SK-N-SH (cell line): ENCODE results near the gene MYF6. TPM values are rescaled to one million over a fixed set of nuclear protein-coding genes. Genes with fewer than 3 reads are reported as not detected.

Experiments used
- CTCF ChIA-PET: fragments of 300-600, 350-600 bp; formaldehyde crosslinking; extraction: SDS; loops from one replicate; lab custom pipeline; 2021; lab: Yijun Ruan, JAX
- POLR2A ChIA-PET: fragments of 350-600 bp; sonication (Branson Sonifier 250); formaldehyde crosslinking; extraction: SDS; loops from one replicate; lab custom pipeline; 2020; ENCODE audit warnings: antibody characterized with exemption, inconsistent platforms; lab: Yijun Ruan, JAX
- DNase-seq: peaks from one replicate; pipeline ENCODE4 v3.0.0; 2012
- H2AFZ ChIP-seq: fragments of 200-600 bp; sonication (generic); 2 replicates; pipeline ENCODE4 v1.8.1; 2016; ENCODE audit warnings: antibody characterized with exemption, mild to moderate bottlenecking, low read depth
- H3F3A ChIP-seq: fragments of 200-600 bp; sonication (generic); replicated peaks from 2 replicates; pipeline ENCODE3; 2016; ENCODE audit warnings: antibody characterized with exemption, mild to moderate bottlenecking; ENCODE audit not compliant: insufficient read depth
- H3K27ac ChIP-seq, 2 experiments: fragments of 200-500 bp in 1 of 2; fragments of 200-600 bp in 1 of 2; sonication (Bioruptor generic) in 1 of 2; sonication (generic), shearing (Covaris generic) in 1 of 2; 2 replicates each; pipeline versions ENCODE4 v1.5.1 to v1.6.1; 2014 to 2016; ENCODE audit warnings: low read depth in 2 of 2, inconsistent platforms in 1 of 2, low read length in 1 of 2, mild to moderate bottlenecking in 1 of 2, mixed read lengths in 1 of 2
- H3K27me3 ChIP-seq: fragments of 200-600 bp; sonication (generic), shearing (Covaris generic); 2 replicates; pipeline ENCODE4 v1.6.1; 2016; ENCODE audit warnings: mixed run types; ENCODE audit not compliant: insufficient read depth
- H3K36me3 ChIP-seq, 2 experiments: fragments of 200-500 bp in 1 of 2; fragments of 200-600 bp in 1 of 2; sonication (Bioruptor generic) in 1 of 2; sonication (generic) in 1 of 2; replicated peaks in 1 of 2; 2 replicates each; pipeline versions ENCODE3 to v1.5.1; 2014 to 2016; ENCODE audit warnings: low read length in 1 of 2, mild to moderate bottlenecking in 1 of 2; ENCODE audit not compliant: insufficient read depth in 2 of 2, control insufficient read depth in 1 of 2
- H3K4me1 ChIP-seq, 2 experiments: fragments of 200-500 bp in 1 of 2; fragments of 200-600 bp in 1 of 2; sonication (Bioruptor generic) in 1 of 2; sonication (generic), shearing (Covaris generic) in 1 of 2; 2 replicates each; pipeline versions ENCODE4 v1.5.1 to v1.6.1; 2014 to 2016; ENCODE audit warnings: low read depth in 1 of 2, low read length in 1 of 2, mixed run types in 1 of 2; ENCODE audit not compliant: insufficient read depth in 2 of 2, control insufficient read depth in 1 of 2
- H3K4me2 ChIP-seq: fragments of 200-600 bp; sonication (generic), shearing (Covaris generic); 2 replicates; pipeline ENCODE4 v1.6.1; 2017; ENCODE audit warnings: mixed run types
- H3K4me3 ChIP-seq, 2 experiments: fragments of 200-500 bp in 1 of 2; fragments of 200-600 bp in 1 of 2; sonication (Bioruptor generic) in 1 of 2; sonication (generic), shearing (Covaris generic) in 1 of 2; 2 replicates each; pipeline versions ENCODE4 v1.5.1 to v1.8.1; 2014 to 2016; ENCODE audit warnings: low read depth in 2 of 2, inconsistent platforms in 1 of 2, low read length in 1 of 2, mild to moderate bottlenecking in 1 of 2, mixed read lengths in 1 of 2, moderate library complexity in 1 of 2
- H3K79me2 ChIP-seq: fragments of 200-600 bp; sonication (generic); 2 replicates; pipeline ENCODE4 v1.8.1; 2017; ENCODE audit warnings: mild to moderate bottlenecking; ENCODE audit not compliant: insufficient read depth
- H3K9ac ChIP-seq: fragments of 200-600 bp; sonication (generic); 2 replicates; pipeline ENCODE4 v1.6.1; 2017; ENCODE audit warnings: mixed run types
- H3K9me2 ChIP-seq: fragments of 200-600 bp; sonication (generic); 2 replicates; pipeline ENCODE4 v1.6.1; 2017; ENCODE audit warnings: mixed run types
- H3K9me3 ChIP-seq: fragments of 200-600 bp; sonication (generic); 2 replicates; pipeline ENCODE4 v1.6.1; 2017; ENCODE audit warnings: mixed run types, mild to moderate bottlenecking, moderate library complexity
- H4K20me1 ChIP-seq: fragments of 200-600 bp; sonication (generic); 2 replicates; pipeline ENCODE4 v1.6.1; 2017; ENCODE audit warnings: mild to moderate bottlenecking, mixed run types; ENCODE audit not compliant: insufficient read depth
- CTCF ChIP-seq: fragments of 200-600 bp; sonication (generic); IDR thresholded peaks from 2 replicates; pipeline ENCODE4 v1.6.1; 2017; ENCODE audit warnings: antibody characterized with exemption, mild to moderate bottlenecking, moderate library complexity
- ELF1 ChIP-seq: IDR thresholded peaks from 2 replicates; pipeline ENCODE4 v1.4.0; 2012
- EP300 ChIP-seq, 2 experiments: IDR thresholded peaks; 2 replicates each; pipeline versions ENCODE4 v1.4.0 to v1.6.1; 2012; ENCODE audit warnings: borderline replicate concordance in 1 of 2, low read depth in 1 of 2, low read length in 1 of 2
- EZH2phosphoT487 ChIP-seq: fragments of 200-600 bp; sonication (generic); IDR thresholded peaks from 2 replicates; pipeline ENCODE4 v1.6.1; 2017; ENCODE audit warnings: low read depth, mixed run types, mild to moderate bottlenecking, antibody characterized with exemption, moderate library complexity, borderline replicate concordance
- FOXJ3 ChIP-seq: sonication (generic); formaldehyde crosslinking; IDR thresholded peaks from 2 replicates; pipeline ENCODE4 v1.5.1; 2020; ENCODE audit warnings: mild to moderate bottlenecking, missing genetic modification reagents
- GABPA ChIP-seq: IDR thresholded peaks from 2 replicates; pipeline ENCODE4 v1.4.0; 2012; ENCODE audit warnings: low read depth, mild to moderate bottlenecking
- IRF3 ChIP-seq: fragments of 150-350 bp; IDR thresholded peaks from 2 replicates; pipeline ENCODE4 v1.6.1; 2016; ENCODE audit warnings: mild to moderate bottlenecking, low read depth, low read length
- JUND ChIP-seq: IDR thresholded peaks from 2 replicates; pipeline ENCODE4 v1.4.0; 2012
- MAX ChIP-seq: IDR thresholded peaks from 2 replicates; pipeline ENCODE4 v1.4.0; 2012; ENCODE audit warnings: low read depth
- MXI1 ChIP-seq: IDR thresholded peaks from 2 replicates; pipeline ENCODE4 v1.6.1; 2012; ENCODE audit warnings: mild to moderate bottlenecking, low read depth, low read length, improper control_type of control experiment
- NFIC ChIP-seq: IDR thresholded peaks from 2 replicates; pipeline ENCODE4 v1.4.0; 2012; ENCODE audit warnings: borderline replicate concordance
- NRF1 ChIP-seq: IDR thresholded peaks from 2 replicates; pipeline ENCODE4 v1.6.1; 2012; ENCODE audit warnings: low read depth, mild to moderate bottlenecking, low read length
- PBX3 ChIP-seq: IDR thresholded peaks from 2 replicates; pipeline ENCODE4; 2012
- SMC3 ChIP-seq: IDR thresholded peaks from 2 replicates; pipeline ENCODE4 v1.6.1; 2012; ENCODE audit warnings: low read depth, low read length, improper control_type of control experiment
- TAF1 ChIP-seq: IDR thresholded peaks from 2 replicates; pipeline ENCODE4 v1.6.1; 2012; ENCODE audit warnings: low read depth, mild to moderate bottlenecking, low read length, moderate library complexity, borderline replicate concordance
- TEAD4 ChIP-seq: IDR thresholded peaks from 2 replicates; pipeline ENCODE4 v1.4.0; 2012; ENCODE audit warnings: mild to moderate bottlenecking, borderline replicate concordance; ENCODE audit not compliant: insufficient read depth
- USF1 ChIP-seq: IDR thresholded peaks from 2 replicates; pipeline ENCODE4 v1.4.0; 2012; ENCODE audit warnings: low read depth, borderline replicate concordance
- YY1 ChIP-seq: IDR thresholded peaks from 2 replicates; pipeline ENCODE4 v1.4.0; 2012; ENCODE audit warnings: low read depth, mild to moderate bottlenecking
- WGBS: methylation state at CpG from one replicate; pipeline ENCODE4 v1.1.6; 2017; ENCODE audit warnings: low lambda C conversion rate; 5-methylcytosine and 5-hydroxymethylcytosine counted together
- polyA plus RNA-seq, 3 experiments: library from polyadenylated mRNA; depleted of rRNA; stranded (reverse); fragments of >200 nt; gene quantifications; 2 replicates each; pipeline ENCODE4 v1.2.3, GENCODE V29; 2012

Gene MYF6
- polyA plus RNA-seq, 1 of the 3 experiments (the other 2 are of a cell fraction), result not detected

- WGBS, result 8% methylated on average over 2 of the region's 2 CpGs
- Histone ChIP-seq H4K20me1 (no peaks in the 10 kb centered on the region), H3K4me2 (no peak overlapping the region), H3K27me3 (peaks cover 18% of the 10 kb centered on the region; the same call in 1 of the 2 replicates), H3K36me3 (no peaks in the 10 kb centered on the region), H3K4me3 (no peak overlapping the region), H3K79me2 (no peaks in the 10 kb centered on the region), H3F3A (no peaks in the 10 kb centered on the region), H3K27ac (no peak overlapping the region), H3K9me2 (no peaks in the 10 kb centered on the region; the same call in 1 of the 2 replicates), H3K9ac (no peak overlapping the region), H3K4me1 (0 out of 4 replicates have a peak, but pooled peaks cover 0 to 2% of the 10 kb centered on the region in 2 experiments), H3K9me3 (no peaks in the 10 kb centered on the region), H2AFZ (no peak overlapping the region)
- CTCF ChIA-PET, result interaction anchor here (2.4 kb wide), 1 partner anchor 9 kb away, joined by 12 read pairs; no protein-coding TSS in a partner anchor
- DNase-seq, result no peak
- POLR2A ChIA-PET, result no interaction called here
- TF ChIP-seq PBX3 (no peak), SMC3 (no peak), ELF1 (no peak), IRF3 (no peak), JUND (no peak), YY1 (no peak), EP300 (IDR thresholded peaks at IDR 0.05; ENCODE audit: borderline replicate concordance in 1 of 2, low read depth in 1 of 2, low read length in 1 of 2) (no peak), CTCF (no peak), EZH2phosphoT487 (no peak), NFIC (no peak), USF1 (no peak), FOXJ3 (CRISPR knock-in tag) (no peak), GABPA (no peak), NRF1 (no peak), MXI1 (no peak), TEAD4 (no peak), MAX (no peak), TAF1 (no peak)
Measured at GRCh38 chr12:80701388-80701787, 6.0 kb upstream of the MYF6 start.
